H1 (cell line): ENCODE results near the gene MCF2L2. TPM values are rescaled to one million over a fixed set of nuclear protein-coding genes. Genes with fewer than 3 reads are reported as not detected.

Experiments used
- BRCA1 ChIP-seq: IDR thresholded peaks from 2 replicates; pipeline ENCODE4 v1.6.1; 2012; ENCODE audit warnings: low read depth, low read length, improper control_type of control experiment
- CHD1 ChIP-seq: IDR thresholded peaks from 2 replicates; pipeline ENCODE4 v1.6.1; 2012; ENCODE audit warnings: low read depth, low read length, improper control_type of control experiment
- CHD7 ChIP-seq: fragments of 300-600 bp; sonication (generic); IDR thresholded peaks from 2 replicates; pipeline ENCODE4 v1.7.1; 2012; ENCODE audit warnings: low read length, moderate library complexity, mild to moderate bottlenecking, inconsistent platforms; ENCODE audit not compliant: insufficient replicate concordance
- SIN3A ChIP-seq, 2 experiments: IDR thresholded peaks in 1 of 2; conservative IDR thresholded peaks in 1 of 2; 2 replicates each; pipeline ENCODE4 v1.6.1; 2011 to 2012; ENCODE audit warnings: low read length in 2 of 2, improper control_type of control experiment in 1 of 2, low read depth in 1 of 2, mild to moderate bottlenecking in 1 of 2
- polyA plus RNA-seq, 7 experiments: library from polyadenylated mRNA; depleted of rRNA in 3 of 7; stranded (reverse) in 5 of 7; unstranded in 2 of 7; fragments of >200 nt in 5 of 7; fragments of 200-250 nt in 2 of 7; gene quantifications; 1 replicate in 5 of 7; 2 replicates in 1 of 7; 4 replicates in 1 of 7; pipeline versions ENCODE4 v1.2.1 to v1.2.3, GENCODE V29; 2011 to 2013; ENCODE audit warnings: missing spikeins in 2 of 7, mixed read lengths in 2 of 7
- total RNA-seq: library from RNA; stranded (reverse); fragmentation: NEBNext Ultra II Directional; extraction: Animal tissue kit (Norgen Biotek cat#: 25700); gene quantifications from 2 replicates; pipeline ENCODE4 v1.2.1, GENCODE V29; 2021

Gene MCF2L2
- total and polyA plus RNA-seq, 2 of the 8 experiments (the other 6 are each of a cell fraction or from before 2014, with no cell fraction given): 4.1 to 13.7 TPM

GRCh38 chr3:183180784-183181295, 247.6 kb downstream of the MCF2L2 start (continued):
- no peak for TF ChIP-seq CHD7
- TF ChIP-seq CHD1: no peak
- TF ChIP-seq BRCA1: no peak
- no peak for TF ChIP-seq SIN3A (conservative IDR thresholded peaks at IDR 0.05 in 1 of 2, IDR thresholded peaks at IDR 0.05 in 1 of 2; ENCODE audit: low read depth in 1 of 2, low read length in 2 of 2)
